Measurements from ENCODE around the gene PIK3C2A. TPM values are rescaled to one million over a fixed set of nuclear protein-coding genes. Genes with fewer than 3 reads are reported as not detected.
"Not testable (repeated sequence)": the region's sequence is repeated elsewhere in the genome, so short reads cannot be mapped to it uniquely, and the experiment has no call there.

PIK3C2A gene
- total and polyA plus RNA-seq, 2 donors (not counting 1 experiment from before 2014, with no cell fraction given) = 7.0 to 48.8 TPM

DNA sequence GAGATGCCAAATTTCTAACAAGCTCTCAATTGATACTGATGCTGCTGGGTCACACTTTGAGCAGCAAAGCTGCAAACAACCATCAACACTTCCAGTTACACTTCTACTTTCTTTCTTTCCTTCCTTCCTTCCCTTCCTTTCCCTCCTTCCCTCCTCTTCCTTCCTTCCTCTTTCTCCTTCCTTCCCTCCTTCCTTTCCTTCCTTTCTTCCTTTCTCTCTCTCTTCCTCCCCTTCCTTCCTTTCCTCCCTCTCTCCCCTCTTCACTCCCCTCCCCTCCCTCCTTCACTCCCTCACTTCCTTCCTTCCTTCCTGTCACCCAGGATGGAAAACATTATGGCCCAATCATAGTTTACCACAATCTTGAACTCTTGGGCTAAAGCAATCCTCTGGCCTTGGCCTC is 33.0 kb upstream of the PIK3C2A start:
- CTCF ChIA-PET = no interaction called here

GRCh38 chr11:17239927-17240326 is 32.1 kb upstream of the PIK3C2A start:
- ATAC-seq (ENCODE audit: low read depth); H3K36me3 ChIP-seq (replicated peaks in 1 of 2; ENCODE audit: control extremely low read depth in 1 of 2, control insufficient read depth in 1 of 2, extremely low read depth in 1 of 2, insufficient read depth in 2 of 2, low read length in 1 of 2); H3K27ac ChIP-seq (ENCODE audit: low read length in 2 of 2); H3K79me2 ChIP-seq (ENCODE audit: control insufficient read depth, insufficient read depth, low read length); H3K9me3 Mint-ChIP-seq (ENCODE audit: insufficient read depth); DNase-seq; H3K4me1 Mint-ChIP-seq; H3K27ac Mint-ChIP-seq; intact Hi-C loops (cut with micrococcal nuclease); H3K4me1 ChIP-seq (ENCODE audit: control insufficient read depth in 2 of 2, insufficient read depth in 2 of 2, low read length in 2 of 2); H3K4me3 ChIP-seq (ENCODE audit: control extremely low read depth in 1 of 5, extremely low read depth in 1 of 5, insufficient read depth in 1 of 5, low read depth in 2 of 5, low read length in 4 of 5); H4K20me1 ChIP-seq (ENCODE audit: control insufficient read depth, insufficient read depth, low read length, poor library complexity, severe bottlenecking); POLR2A ChIA-PET; H3K9me3 ChIP-seq (ENCODE audit: control extremely low read depth in 1 of 3, control insufficient read depth in 2 of 3, insufficient read depth in 1 of 3, low read length in 2 of 3); H2AFZ ChIP-seq (ENCODE audit: insufficient read depth, low read depth, low read length, poor library complexity, severe bottlenecking); H3K4me3 Mint-ChIP-seq; CTCF ChIA-PET; H3K9ac ChIP-seq (ENCODE audit: low read length); H3K4me2 ChIP-seq (replicated peaks; ENCODE audit: low read depth, low read length, poor library complexity, severe bottlenecking); H3K27me3 ChIP-seq (replicated peaks in 1 of 4; ENCODE audit: control extremely low read depth in 1 of 4, control insufficient read depth in 3 of 4, insufficient read depth in 4 of 4, low read length in 3 of 4): not testable (repeated sequence)
- H3K27me3 Mint-ChIP-seq = peaks cover 31% of the 10 kb centered on the region
- no CpG with 5 or more reads among the region's 4 CpGs for WGBS (ENCODE audit: insufficient coverage)

More for the DNA sequence above, 33.0 kb upstream of the PIK3C2A start:
- Mint-ChIP-seq H3K27ac (no peak overlapping the region), H3K27me3 (peaks cover 31% of the 10 kb centered on the region), H3K4me3 (no peak overlapping the region), H3K9me3 (ENCODE audit: insufficient read depth) (no peaks in the 10 kb centered on the region), H3K4me1 (no peaks in the 10 kb centered on the region)
- no peak for ATAC-seq (ENCODE audit: low read depth)
- Histone ChIP-seq H3K79me2 (ENCODE audit: control insufficient read depth, insufficient read depth, low read length) (no peaks in the 10 kb centered on the region), H3K4me2 (replicated peaks; ENCODE audit: low read depth, low read length, poor library complexity, severe bottlenecking) (no peak overlapping the region), H3K4me1 (ENCODE audit: control insufficient read depth in 2 of 2, insufficient read depth in 2 of 2, low read length in 2 of 2) (no peaks in the 10 kb centered on the region), H2AFZ (ENCODE audit: insufficient read depth, low read depth, low read length, poor library complexity, severe bottlenecking) (no peak overlapping the region), H3K27ac (ENCODE audit: low read length in 2 of 2) (no peak overlapping the region), H3K4me3 (ENCODE audit: control extremely low read depth in 1 of 5, extremely low read depth in 1 of 5, insufficient read depth in 1 of 5, low read depth in 2 of 5, low read length in 4 of 5) (no peak overlapping the region), H3K36me3 (replicated peaks in 1 of 2; ENCODE audit: control extremely low read depth in 1 of 2, control insufficient read depth in 1 of 2, extremely low read depth in 1 of 2, insufficient read depth in 2 of 2, low read length in 1 of 2) (no peaks in the 10 kb centered on the region), H4K20me1 (ENCODE audit: control insufficient read depth, insufficient read depth, low read length, poor library complexity, severe bottlenecking) (no peaks in the 10 kb centered on the region), H3K9ac (ENCODE audit: low read length) (no peak overlapping the region), H3K27me3 (replicated peaks in 1 of 4; ENCODE audit: control extremely low read depth in 1 of 4, control insufficient read depth in 3 of 4, insufficient read depth in 4 of 4, low read length in 3 of 4) (peaks cover 0 to 3% (median 0%) of the 10 kb centered on the region in 4 experiments), H3K9me3 (ENCODE audit: control extremely low read depth in 1 of 3, control insufficient read depth in 2 of 3, insufficient read depth in 1 of 3, low read length in 2 of 3) (no peaks in the 10 kb centered on the region)
- POLR2A ChIA-PET = interaction anchor here (0.6 kb wide), 1 partner anchor 22 kb away, joined by 3 read pairs; no protein-coding TSS in a partner anchor
- intact Hi-C loops (cut with micrococcal nuclease) = no loop called here
- no peak for DNase-seq
- TF ChIP-seq CTCF (IDR thresholded peaks at IDR 0.05) (no peak), EZH2 (IDR thresholded peaks at IDR 0.05; ENCODE audit: borderline replicate concordance, insufficient read depth, low read depth, low read length, poor library complexity, severe bottlenecking) (no peak)
